ENCODE data around the gene HHLA2. TPM values are rescaled to one million over a fixed set of nuclear protein-coding genes. Genes with fewer than 3 reads are reported as not detected.

The HHLA2 gene
- not detected for total RNA-seq
- not detected for polyA plus RNA-seq
- long read RNA-seq, donor 1, result 0 reads
- long read RNA-seq, donor 2, result 0 reads
- long read RNA-seq, donor 3, result 0 reads

- no peak for ATAC-seq
- no peak within 1 kb of the TSS for H3K4me3 ChIP-seq
- 76 to 89% methylated on average over 2 of the region's 2 CpGs for WGBS, 2 donors
- H3K27me3 ChIP-seq, result no peaks in the 10 kb centered on the region
- peaks cover 0 to 7% (median 0%) of the 10 kb centered on the region in 11 donors for H3K9me3 ChIP-seq
- no peaks in the 10 kb centered on the region for H3K36me3 ChIP-seq
- H3K27ac ChIP-seq, result no peak within 1 kb of the TSS
- intact Hi-C loops (cut with DNase I), result no loop called here
- peaks cover 0 to 27% (median 4%) of the 10 kb centered on the region in 9 donors for H3K4me1 ChIP-seq
- no peak for TF ChIP-seq CTCF (IDR thresholded peaks at IDR 0.05)
- no peak for DNase-seq
These were observed at the start of gene HHLA2 for GRCh38 chr3:108296239-108296638. TSS of gene HHLA2 (plus strand) at chr3:108296548. CDS start at chr3:108351814, 55,266 bp downstream.

GRCh38 chr3:108250626-108251025, 45.7 kb upstream of the HHLA2 start:
- Histone ChIP-seq H3K36me3 (no peaks in the 10 kb centered on the region), H3K4me1 (no peaks in the 10 kb centered on the region), H3K9me3 (no peaks in the 10 kb centered on the region), H3K4me3 (no peak overlapping the region), H3K27me3 (no peaks in the 10 kb centered on the region), H3K27ac (no peak overlapping the region)
- DNase-seq (no peak), ATAC-seq (no peak)
- intact Hi-C loops (cut with DNase I), result no loop called here
- TF ChIP-seq CTCF (IDR thresholded peaks at IDR 0.05), result no peak
- WGBS, 2 donors, result 81 to 85% methylated on average over 2 of the region's 2 CpGs

GRCh38 chr3:108251265-108251664, 45.1 kb upstream of the HHLA2 start:
- 68 to 72% methylated on average over 4 of the region's 4 CpGs for WGBS, 2 donors

GRCh38 chr3:108251844-108252243, 44.5 kb upstream of the HHLA2 start:
- intact Hi-C loops (cut with DNase I), result no loop called here
- Histone ChIP-seq H3K27ac (no peak overlapping the region), H3K9me3 (no peaks in the 10 kb centered on the region), H3K4me3 (no peak overlapping the region), H3K36me3 (no peaks in the 10 kb centered on the region), H3K27me3 (no peaks in the 10 kb centered on the region), H3K4me1 (no peaks in the 10 kb centered on the region)
- 96 to 98% methylated on average over 1 of the region's 1 CpG for WGBS, 2 donors
- DNase-seq (no peak), ATAC-seq (no peak)
- TF ChIP-seq CTCF (IDR thresholded peaks at IDR 0.05), result no peak

More at GRCh38 chr3:108251265-108251664, 45.1 kb upstream of the HHLA2 start:
- ATAC-seq (no peak), DNase-seq (no peak)
- no peak for TF ChIP-seq CTCF (IDR thresholded peaks at IDR 0.05)
- intact Hi-C loops (cut with DNase I), result no loop called here
- Histone ChIP-seq H3K36me3 (no peaks in the 10 kb centered on the region), H3K27me3 (no peaks in the 10 kb centered on the region), H3K4me1 (no peaks in the 10 kb centered on the region), H3K4me3 (no peak overlapping the region), H3K9me3 (no peaks in the 10 kb centered on the region), H3K27ac (no peak overlapping the region)

Data from heart right ventricle (tissue), 16 donors.